ENCODE measurements around the gene MAOB.
"Not testable (repeated sequence)": the region's sequence is repeated elsewhere in the genome, so short reads cannot be mapped to it uniquely, and the experiment has no call there.

The MAOB gene

GRCh38 chrX:43741843-43742573 is 140.2 kb downstream of the MAOB start:
- no peak for DNase-seq (ENCODE audit: low spot score in 2 of 2)
- H3K36me3 Mint-ChIP-seq (ENCODE audit: insufficient read depth): no peaks in the 10 kb centered on the region
- no peaks in the 10 kb centered on the region for H3K9me3 Mint-ChIP-seq
- no peak for ATAC-seq (replicated peaks; ENCODE audit: extremely low read depth, poor library complexity, severe bottlenecking)
- H3K4me3 Mint-ChIP-seq: no peak overlapping the region
- H3K27ac Mint-ChIP-seq (ENCODE audit: low read depth): no peak overlapping the region
- H3K4me1 Mint-ChIP-seq: no peaks in the 10 kb centered on the region
- no peaks in the 10 kb centered on the region for H3K27me3 Mint-ChIP-seq

- ATAC-seq (replicated peaks; ENCODE audit: extremely low read depth, poor library complexity, severe bottlenecking): no peak
- no peaks in the 10 kb centered on the region for H3K9me3 Mint-ChIP-seq
- no peaks in the 10 kb centered on the region for H3K36me3 Mint-ChIP-seq (ENCODE audit: insufficient read depth)
- no peaks in the 10 kb centered on the region for H3K27me3 Mint-ChIP-seq
- no peak overlapping the region for H3K27ac Mint-ChIP-seq (ENCODE audit: low read depth)
- no peaks in the 10 kb centered on the region for H3K4me1 Mint-ChIP-seq
- no peak overlapping the region for H3K4me3 Mint-ChIP-seq
- no peak for DNase-seq (ENCODE audit: low spot score in 2 of 2)
Observed at GRCh38 chrX:43735957-43736356, 146.3 kb downstream of the MAOB start.

GRCh38 chrX:43735534-43735933 is 146.7 kb downstream of the MAOB start:
- no peak overlapping the region for H3K4me3 Mint-ChIP-seq
- no peaks in the 10 kb centered on the region for H3K36me3 Mint-ChIP-seq (ENCODE audit: insufficient read depth)
- no peaks in the 10 kb centered on the region for H3K9me3 Mint-ChIP-seq
- no peak for DNase-seq (ENCODE audit: low spot score in 2 of 2)
- no peaks in the 10 kb centered on the region for H3K4me1 Mint-ChIP-seq
- H3K27ac Mint-ChIP-seq (ENCODE audit: low read depth): no peak overlapping the region
- no peaks in the 10 kb centered on the region for H3K27me3 Mint-ChIP-seq
- ATAC-seq (replicated peaks; ENCODE audit: extremely low read depth, poor library complexity, severe bottlenecking): no peak

GRCh38 chrX:43734444-43734843 is 147.8 kb downstream of the MAOB start:
- H3K27me3 Mint-ChIP-seq: no peaks in the 10 kb centered on the region
- H3K4me3 Mint-ChIP-seq: no peak overlapping the region
- ATAC-seq (replicated peaks; ENCODE audit: extremely low read depth, poor library complexity, severe bottlenecking) (no peak), DNase-seq (ENCODE audit: low spot score in 2 of 2) (no peak)
- no peak overlapping the region for H3K27ac Mint-ChIP-seq (ENCODE audit: low read depth)
- H3K4me1 Mint-ChIP-seq: no peaks in the 10 kb centered on the region
- no peaks in the 10 kb centered on the region for H3K36me3 Mint-ChIP-seq (ENCODE audit: insufficient read depth)
- no peaks in the 10 kb centered on the region for H3K9me3 Mint-ChIP-seq

GRCh38 chrX:43733699-43734098 is 148.6 kb downstream of the MAOB start:
- Mint-ChIP-seq H3K4me1 (no peaks in the 10 kb centered on the region), H3K4me3 (no peak overlapping the region), H3K27me3 (no peaks in the 10 kb centered on the region), H3K27ac (ENCODE audit: low read depth) (no peak overlapping the region), H3K36me3 (ENCODE audit: insufficient read depth) (no peaks in the 10 kb centered on the region), H3K9me3 (no peaks in the 10 kb centered on the region)
- ATAC-seq (replicated peaks; ENCODE audit: extremely low read depth, poor library complexity, severe bottlenecking) (no peak), DNase-seq (ENCODE audit: low spot score in 2 of 2) (no peak)

- H3K9me3 Mint-ChIP-seq: no peaks in the 10 kb centered on the region
- H3K27me3 Mint-ChIP-seq: no peaks in the 10 kb centered on the region
- no peaks in the 10 kb centered on the region for H3K36me3 Mint-ChIP-seq (ENCODE audit: insufficient read depth)
- no peaks in the 10 kb centered on the region for H3K4me1 Mint-ChIP-seq
- ATAC-seq (replicated peaks; ENCODE audit: extremely low read depth, poor library complexity, severe bottlenecking) (no peak), DNase-seq (ENCODE audit: low spot score in 2 of 2) (no peak)
- H3K27ac Mint-ChIP-seq (ENCODE audit: low read depth): no peak overlapping the region
- no peak overlapping the region for H3K4me3 Mint-ChIP-seq
Observed at GRCh38 chrX:43731086-43731485, 151.2 kb downstream of the MAOB start.

- DNase-seq (ENCODE audit: low spot score in 2 of 2): no peak
- no peak for ATAC-seq (replicated peaks; ENCODE audit: extremely low read depth, poor library complexity, severe bottlenecking)
- H3K4me3 Mint-ChIP-seq: no peak overlapping the region
- no peaks in the 10 kb centered on the region for H3K27me3 Mint-ChIP-seq
- no peaks in the 10 kb centered on the region for H3K9me3 Mint-ChIP-seq
- H3K27ac Mint-ChIP-seq (ENCODE audit: low read depth): no peak overlapping the region
- no peaks in the 10 kb centered on the region for H3K4me1 Mint-ChIP-seq
- no peaks in the 10 kb centered on the region for H3K36me3 Mint-ChIP-seq (ENCODE audit: insufficient read depth)
Observed at GRCh38 chrX:43728966-43729365, 153.3 kb downstream of the MAOB start.

GRCh38 chrX:43728002-43728401 is 154.2 kb downstream of the MAOB start:
- Mint-ChIP-seq H3K36me3 (ENCODE audit: insufficient read depth) (no peaks in the 10 kb centered on the region), H3K27me3 (no peaks in the 10 kb centered on the region), H3K9me3 (no peaks in the 10 kb centered on the region), H3K27ac (ENCODE audit: low read depth) (no peak overlapping the region), H3K4me1 (no peaks in the 10 kb centered on the region), H3K4me3 (no peak overlapping the region)
- no peak for ATAC-seq (replicated peaks; ENCODE audit: extremely low read depth, poor library complexity, severe bottlenecking)
- DNase-seq (ENCODE audit: low spot score in 2 of 2): no peak

GRCh38 chrX:43727254-43727653 is 155.0 kb downstream of the MAOB start:
- not testable (repeated sequence) for H3K9me3 Mint-ChIP-seq; H3K27me3 Mint-ChIP-seq; H3K27ac Mint-ChIP-seq (ENCODE audit: low read depth); DNase-seq (ENCODE audit: low spot score in 2 of 2); H3K4me3 Mint-ChIP-seq; H3K4me1 Mint-ChIP-seq; H3K36me3 Mint-ChIP-seq (ENCODE audit: insufficient read depth); ATAC-seq (replicated peaks; ENCODE audit: extremely low read depth, poor library complexity, severe bottlenecking)

GRCh38 chrX:43725227-43725626 is 157.0 kb downstream of the MAOB start:
- not testable (repeated sequence) for ATAC-seq (replicated peaks; ENCODE audit: extremely low read depth, poor library complexity, severe bottlenecking); H3K4me3 Mint-ChIP-seq; H3K27me3 Mint-ChIP-seq; H3K4me1 Mint-ChIP-seq; H3K36me3 Mint-ChIP-seq (ENCODE audit: insufficient read depth); H3K27ac Mint-ChIP-seq (ENCODE audit: low read depth); DNase-seq (ENCODE audit: low spot score in 2 of 2); H3K9me3 Mint-ChIP-seq

GRCh38 chrX:43720961-43721360 is 161.3 kb downstream of the MAOB start:
- DNase-seq (ENCODE audit: low spot score in 2 of 2) (no peak), ATAC-seq (replicated peaks; ENCODE audit: extremely low read depth, poor library complexity, severe bottlenecking) (no peak)
- Mint-ChIP-seq H3K27me3 (no peaks in the 10 kb centered on the region), H3K4me3 (no peak overlapping the region), H3K9me3 (no peaks in the 10 kb centered on the region), H3K4me1 (no peaks in the 10 kb centered on the region), H3K36me3 (ENCODE audit: insufficient read depth) (no peaks in the 10 kb centered on the region), H3K27ac (ENCODE audit: low read depth) (no peak overlapping the region)

GRCh38 chrX:43720082-43720481 is 162.2 kb downstream of the MAOB start:
- ATAC-seq (replicated peaks; ENCODE audit: extremely low read depth, poor library complexity, severe bottlenecking): no peak
- Mint-ChIP-seq H3K36me3 (ENCODE audit: insufficient read depth) (no peaks in the 10 kb centered on the region), H3K9me3 (no peaks in the 10 kb centered on the region), H3K4me1 (no peaks in the 10 kb centered on the region), H3K27me3 (no peaks in the 10 kb centered on the region), H3K27ac (ENCODE audit: low read depth) (no peak overlapping the region), H3K4me3 (no peak overlapping the region)
- no peak for DNase-seq (ENCODE audit: low spot score in 2 of 2)

GRCh38 chrX:43718956-43719355 is 163.3 kb downstream of the MAOB start:
- Mint-ChIP-seq H3K27ac (ENCODE audit: low read depth) (no peak overlapping the region), H3K27me3 (no peaks in the 10 kb centered on the region), H3K4me1 (no peaks in the 10 kb centered on the region), H3K9me3 (no peaks in the 10 kb centered on the region), H3K36me3 (ENCODE audit: insufficient read depth) (no peaks in the 10 kb centered on the region), H3K4me3 (no peak overlapping the region)
- no peak for DNase-seq (ENCODE audit: low spot score in 2 of 2)
- ATAC-seq (replicated peaks; ENCODE audit: extremely low read depth, poor library complexity, severe bottlenecking): no peak

Measured in central memory CD8-positive, alpha-beta T cell (primary cell).